Measurements from ENCODE around the gene SCMH1. TPM values are rescaled to one million over a fixed set of nuclear protein-coding genes. Genes with fewer than 3 reads are reported as not detected.

The SCMH1 gene
- total and polyA plus RNA-seq, 11 donors, result 36.0 to 56.2 (median 43.0) TPM

GRCh38 chr1:41242342-41243078 is 404 bp upstream of the SCMH1 start:
- Histone ChIP-seq H3K4me3 (peak overlapping the region; percentile 54 to 96 (median 88)), H3K9me3 (no peaks in the 10 kb centered on the region), H3K27me3 (no peaks in the 10 kb centered on the region), H3K27ac (peak overlapping the region; percentile 83 to 99 (median 94)), H3K36me3 (no peaks in the 10 kb centered on the region), H3K4me1 (peaks cover 0 to 47% (median 19%) of the 10 kb centered on the region in 12 donors)
- DNase-seq (peak; percentile 14 to 68 (median 36)), ATAC-seq (peak; percentile 6 to 32 (median 18))
- no peak for TF ChIP-seq CTCF (IDR thresholded peaks at IDR 0.05)
- no peak for TF ChIP-seq POLR2A (IDR thresholded peaks at IDR 0.05)
- intact Hi-C loops (cut with DNase I), result loop anchor here in 3 of 10 donors (5.0 to 10.0 kb wide), 3 partner anchors 135 to 218 kb away; partner anchors contain the start of gene SLFNL1 (in 1 of the 3)
- 17 to 32% (median 17%) methylated on average over 28 to 51 of the region's 51 CpGs for WGBS, 4 donors

- Histone ChIP-seq H3K4me3 (peak overlapping the region; percentile 70 to 96 (median 90)), H3K36me3 (no peaks in the 10 kb centered on the region), H3K27ac (peak overlapping the region; percentile 89 to 99 (median 94)), H3K9me3 (no peaks in the 10 kb centered on the region), H3K4me1 (peaks cover 0 to 54% (median 21%) of the 10 kb centered on the region in 12 donors), H3K27me3 (no peaks in the 10 kb centered on the region)
- WGBS, 4 donors, result 0 to 1% (median 1%) methylated on average over 14 to 45 of the region's 45 CpGs
- DNase-seq (peak; percentile 46 to 81 (median 64)), ATAC-seq (peak; percentile 29 to 83 (median 81))
- intact Hi-C loops (cut with DNase I), result loop anchor here in 3 of 10 donors (5.0 to 10.0 kb wide), 3 partner anchors 134 to 217 kb away; partner anchors contain the start of gene SLFNL1 (in 1 of the 3)
- peak in 1 of 2 donors; percentile 39 for TF ChIP-seq POLR2A (IDR thresholded peaks at IDR 0.05)
- TF ChIP-seq CTCF (IDR thresholded peaks at IDR 0.05), result no peak
Observed at GRCh38 chr1:41241354-41241748, 755 bp downstream of the SCMH1 start.

GRCh38 chr1:41240781-41241353 is 1.2 kb downstream of the SCMH1 start:
- H3K4me3 ChIP-seq, result peak overlapping the region; percentile 70 to 96 (median 90)
- 11 to 13% (median 12%) methylated on average over 11 to 12 of the region's 12 CpGs for WGBS, 4 donors
- TF ChIP-seq CTCF (IDR thresholded peaks at IDR 0.05) (no peak), POLR2A (IDR thresholded peaks at IDR 0.05) (no peak)
- H3K27ac ChIP-seq, result peak overlapping the region; percentile 89 to 99 (median 94)
- DNase-seq, result no peak
- peak in 1 of 4 donors; percentile 2 for ATAC-seq
- no peaks in the 10 kb centered on the region for H3K27me3 ChIP-seq
- peaks cover 0 to 59% (median 23%) of the 10 kb centered on the region in 12 donors for H3K4me1 ChIP-seq
- intact Hi-C loops (cut with DNase I), result loop anchor here in 3 of 10 donors (5.0 to 10.0 kb wide), 3 partner anchors 134 to 216 kb away; partner anchors contain the start of gene SLFNL1 (in 1 of the 3)
- no peaks in the 10 kb centered on the region for H3K36me3 ChIP-seq
- no peaks in the 10 kb centered on the region for H3K9me3 ChIP-seq
